ENCODE results near the gene FBLN2. TPM values are rescaled to one million over a fixed set of nuclear protein-coding genes. Genes with fewer than 3 reads are reported as not detected.

Gene FBLN2
- total RNA-seq, 1 experiment from 2014 or later, result 0.11 TPM

- ATAC-seq (no peak), DNase-seq (no peak)
- POLR2A ChIA-PET (ENCODE audit: unreplicated experiment), result no interaction called here
- CTCF ChIA-PET, result no interaction called here
- H3K9ac ChIP-seq (ENCODE audit: low read length), result no peak overlapping the region
- no peak overlapping the region for H2AFZ ChIP-seq (ENCODE audit: low read length)
- H3K9me2 ChIP-seq (replicated peaks; ENCODE audit: low read length), result no peaks in the 10 kb centered on the region
- H3K79me2 ChIP-seq (ENCODE audit: low read length), result no peaks in the 10 kb centered on the region
- H4K20me1 ChIP-seq (ENCODE audit: low read length), result no peaks in the 10 kb centered on the region
- no peak overlapping the region for H3K4me3 ChIP-seq (ENCODE audit: low read length)
- no peak overlapping the region for H3K27ac ChIP-seq (ENCODE audit: low read length)
- BruUV-seq (replicated peaks), result no TSS peak
- no peaks in the 10 kb centered on the region for H3F3A ChIP-seq (ENCODE audit: low read length, unreplicated experiment)
- no peaks in the 10 kb centered on the region for H3K36me3 ChIP-seq (ENCODE audit: low read depth, low read length)
- no peaks in the 10 kb centered on the region for H3K9me3 ChIP-seq (ENCODE audit: low read length)
- H3K4me1 ChIP-seq (ENCODE audit: insufficient read depth, low read length), result no peaks in the 10 kb centered on the region
- no peak for TF ChIP-seq EZH2 (IDR thresholded peaks at IDR 0.05; ENCODE audit: low read length, unreplicated experiment)
- TF ChIP-seq EZH2phosphoT487 (IDR thresholded peaks at IDR 0.05; ENCODE audit: borderline replicate concordance, low read length), result no peak
- TF ChIP-seq CTCF (conservative IDR thresholded peaks at IDR 0.05; ENCODE audit: low read depth, low read length), result no peak
- intact Hi-C loops (cut with micrococcal nuclease), result no loop called here
- peaks cover 61% of the 10 kb centered on the region for H3K27me3 ChIP-seq (ENCODE audit: low read length)
- H3K4me2 ChIP-seq (ENCODE audit: low read length), result no peak overlapping the region
Measured at GRCh38 chr3:13676356-13677017, 127.6 kb downstream of the FBLN2 start.

- no peaks in the 10 kb centered on the region for H3K9me3 ChIP-seq (ENCODE audit: low read length)
- no peak for DNase-seq
- TF ChIP-seq CTCF (conservative IDR thresholded peaks at IDR 0.05; ENCODE audit: low read depth, low read length) (no peak), EZH2phosphoT487 (IDR thresholded peaks at IDR 0.05; ENCODE audit: borderline replicate concordance, low read length) (no peak), EZH2 (IDR thresholded peaks at IDR 0.05; ENCODE audit: low read length, unreplicated experiment) (no peak)
- H3F3A ChIP-seq (ENCODE audit: low read length, unreplicated experiment), result no peaks in the 10 kb centered on the region
- no peak overlapping the region for H2AFZ ChIP-seq (ENCODE audit: low read length)
- H3K27me3 ChIP-seq (ENCODE audit: low read length), result peaks cover 58% of the 10 kb centered on the region
- H3K27ac ChIP-seq (ENCODE audit: low read length), result no peak overlapping the region
- H3K4me2 ChIP-seq (ENCODE audit: low read length), result no peak overlapping the region
- intact Hi-C loops (cut with micrococcal nuclease), result no loop called here
- no peak overlapping the region for H3K9ac ChIP-seq (ENCODE audit: low read length)
- POLR2A ChIA-PET (ENCODE audit: unreplicated experiment), result no interaction called here
- no peaks in the 10 kb centered on the region for H3K79me2 ChIP-seq (ENCODE audit: low read length)
- no peak overlapping the region for H3K4me3 ChIP-seq (ENCODE audit: low read length)
- no peaks in the 10 kb centered on the region for H4K20me1 ChIP-seq (ENCODE audit: low read length)
- CTCF ChIA-PET, result no interaction called here
- H3K9me2 ChIP-seq (replicated peaks; ENCODE audit: low read length), result no peaks in the 10 kb centered on the region
- no peaks in the 10 kb centered on the region for H3K4me1 ChIP-seq (ENCODE audit: insufficient read depth, low read length)
- H3K36me3 ChIP-seq (ENCODE audit: low read depth, low read length), result no peaks in the 10 kb centered on the region
- ATAC-seq, result no peak
- BruUV-seq (replicated peaks), result no TSS peak
Measured at GRCh38 chr3:13677272-13677671, 128.3 kb downstream of the FBLN2 start.

GRCh38 chr3:13681931-13682330 lies 133.0 kb downstream of the FBLN2 start:
- Histone ChIP-seq H3K9ac (ENCODE audit: low read length) (no peak overlapping the region), H3K36me3 (ENCODE audit: low read depth, low read length) (no peaks in the 10 kb centered on the region), H3K9me3 (ENCODE audit: low read length) (no peaks in the 10 kb centered on the region), H3K27me3 (ENCODE audit: low read length) (peaks cover 27% of the 10 kb centered on the region), H3K27ac (ENCODE audit: low read length) (no peak overlapping the region), H3K79me2 (ENCODE audit: low read length) (no peaks in the 10 kb centered on the region), H3K4me3 (ENCODE audit: low read length) (no peak overlapping the region), H3K4me1 (ENCODE audit: insufficient read depth, low read length) (no peaks in the 10 kb centered on the region), H2AFZ (ENCODE audit: low read length) (no peak overlapping the region), H3K9me2 (replicated peaks; ENCODE audit: low read length) (no peaks in the 10 kb centered on the region), H4K20me1 (ENCODE audit: low read length) (no peaks in the 10 kb centered on the region), H3F3A (ENCODE audit: low read length, unreplicated experiment) (no peaks in the 10 kb centered on the region), H3K4me2 (ENCODE audit: low read length) (no peak overlapping the region)
- POLR2A ChIA-PET (ENCODE audit: unreplicated experiment), result no interaction called here
- TF ChIP-seq CTCF (conservative IDR thresholded peaks at IDR 0.05; ENCODE audit: low read depth, low read length) (no peak), EZH2 (IDR thresholded peaks at IDR 0.05; ENCODE audit: low read length, unreplicated experiment) (no peak), EZH2phosphoT487 (IDR thresholded peaks at IDR 0.05; ENCODE audit: borderline replicate concordance, low read length) (no peak)
- CTCF ChIA-PET, result no interaction called here
- DNase-seq, result no peak
- no TSS peak for BruUV-seq (replicated peaks)
- no peak for ATAC-seq
- intact Hi-C loops (cut with micrococcal nuclease), result no loop called here

Data from PC-3 (cell line).